Activated CD8-positive, alpha-beta memory T cell treated with anti-CD3 and anti-CD28 coated beads for 4 hours (primary cell): ENCODE measurements around the gene PHRF1.

Experiments used
- DNase-seq, 2 donors: peaks; one replicate each; pipeline ENCODE4 v3.0.0-alpha.2; 2020; ENCODE audit warnings: low read depth in 2 of 2

Gene PHRF1

DNA sequence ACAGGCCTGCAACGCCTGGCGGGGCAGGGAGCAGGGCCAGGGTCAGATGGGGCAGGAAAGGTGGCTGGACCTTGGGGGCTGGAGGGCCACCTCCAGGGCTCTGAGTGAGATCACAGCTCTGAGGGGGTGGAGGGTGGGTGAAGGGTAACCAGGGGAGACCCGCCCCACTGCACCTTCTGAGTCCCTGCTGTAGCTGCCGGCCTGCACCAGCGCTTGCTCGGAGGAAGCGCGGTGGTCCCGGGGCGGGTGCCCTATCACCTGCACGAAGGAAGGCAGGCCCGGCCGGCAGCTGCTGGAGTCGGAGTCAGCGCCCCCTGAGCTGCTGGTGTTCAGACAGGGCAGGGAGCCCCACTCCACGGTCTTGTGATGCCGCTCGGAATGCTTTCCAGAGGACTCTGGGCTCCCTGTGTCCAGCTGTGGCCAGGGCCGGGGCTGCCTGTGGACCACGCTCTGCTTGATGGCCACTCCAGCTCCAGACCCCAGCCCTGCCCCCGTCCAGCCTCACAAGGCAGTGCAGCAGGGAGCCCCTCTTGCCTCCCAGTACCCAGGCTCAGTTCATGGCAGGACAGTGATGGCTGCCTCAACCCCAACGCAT lies 19.5 kb upstream of the PHRF1 start:
- no peak for DNase-seq

DNA sequence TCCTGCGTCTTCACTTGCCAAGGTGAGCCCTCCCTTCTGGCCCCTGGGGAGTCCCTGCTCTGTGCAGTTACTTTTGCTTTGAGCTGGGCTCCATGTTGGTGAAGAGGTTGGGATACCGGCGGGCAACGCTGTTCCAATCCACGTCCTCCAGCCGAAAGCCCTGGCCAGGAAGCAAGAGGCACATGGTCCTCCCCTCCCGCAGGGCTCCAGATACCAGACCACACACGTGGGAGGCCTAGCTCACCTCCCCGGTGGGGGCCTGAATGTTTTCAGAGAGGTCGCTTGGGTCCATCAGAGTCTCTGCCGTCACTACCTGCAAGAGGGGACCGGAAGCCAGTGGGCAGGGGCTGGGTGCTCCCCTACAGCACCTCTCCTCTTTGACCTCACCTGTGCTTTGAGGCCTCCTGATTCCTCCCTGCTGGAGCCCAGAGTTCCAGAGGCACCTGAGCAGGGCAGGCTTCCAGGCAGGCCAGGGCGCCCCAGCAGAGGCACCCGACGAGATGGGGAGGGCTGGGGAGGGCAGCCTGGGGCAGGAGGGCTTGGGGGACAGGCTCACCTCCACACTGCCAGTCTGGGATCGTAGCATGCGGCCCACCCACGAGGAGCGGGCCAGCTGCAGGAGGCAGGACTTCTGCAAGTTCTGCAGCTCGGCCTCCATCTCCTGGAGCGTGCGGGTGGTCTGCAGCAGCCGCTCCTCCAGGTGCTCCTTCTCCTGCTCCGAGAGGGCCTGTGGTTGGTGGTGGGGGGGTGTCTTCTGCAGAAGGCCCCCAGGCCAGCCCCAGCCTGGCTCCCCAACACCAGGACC lies 18.7 kb upstream of the PHRF1 start:
- no peak for DNase-seq

DNA sequence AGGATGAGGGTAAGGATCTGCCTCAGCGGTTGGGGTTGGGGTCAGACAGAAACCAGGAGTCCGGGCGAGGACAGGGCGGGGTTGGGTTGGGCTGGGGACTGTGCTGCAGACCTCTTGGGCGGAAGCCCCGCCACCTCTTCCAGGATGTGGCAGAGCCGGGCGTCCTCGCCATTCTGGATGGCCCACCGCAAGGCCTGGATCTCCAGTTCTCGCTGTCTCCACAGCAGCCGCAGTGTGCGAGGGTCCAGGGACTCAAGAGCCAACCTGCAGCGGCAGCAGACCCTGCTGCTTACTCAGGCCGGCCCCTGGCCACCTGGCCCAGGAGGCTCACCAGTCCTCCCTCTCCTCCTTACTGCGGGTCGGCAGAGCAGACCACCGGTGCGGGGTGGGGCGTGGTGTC lies 17.8 kb upstream of the PHRF1 start:
- no peak for DNase-seq

DNA sequence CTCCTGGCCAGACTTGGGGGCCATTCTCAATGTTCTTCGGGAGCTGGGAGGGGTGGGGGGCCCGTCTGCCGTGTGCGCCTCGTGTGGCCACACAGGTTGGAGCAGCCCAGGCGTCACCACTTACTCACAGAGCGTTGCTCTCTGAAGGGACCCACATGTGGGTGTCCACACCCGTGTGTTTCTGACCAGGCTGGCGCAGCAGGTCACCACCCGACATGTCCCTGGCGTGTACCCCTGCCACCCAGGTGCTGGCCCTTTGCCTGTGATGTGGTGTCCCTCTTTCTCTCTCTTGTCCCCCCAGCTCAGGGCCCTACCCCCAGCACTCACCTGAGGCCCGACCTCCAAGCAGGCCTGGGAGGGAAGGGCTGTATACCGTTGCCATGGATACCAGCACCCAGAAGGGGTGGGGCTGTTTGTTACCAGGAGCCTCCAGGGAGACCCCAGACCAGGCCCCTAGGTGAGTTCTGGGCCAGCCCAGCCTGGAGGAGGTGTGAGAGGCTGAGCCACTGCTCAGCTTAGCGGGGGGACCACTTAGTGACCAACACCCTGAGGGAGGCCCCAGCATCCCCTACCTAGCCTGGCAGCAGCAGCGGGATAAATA lies 17.1 kb upstream of the PHRF1 start:
- DNase-seq: no peak

GRCh38 chr11:559712-560304 lies 16.5 kb upstream of the PHRF1 start:
- DNase-seq: no peak

DNA sequence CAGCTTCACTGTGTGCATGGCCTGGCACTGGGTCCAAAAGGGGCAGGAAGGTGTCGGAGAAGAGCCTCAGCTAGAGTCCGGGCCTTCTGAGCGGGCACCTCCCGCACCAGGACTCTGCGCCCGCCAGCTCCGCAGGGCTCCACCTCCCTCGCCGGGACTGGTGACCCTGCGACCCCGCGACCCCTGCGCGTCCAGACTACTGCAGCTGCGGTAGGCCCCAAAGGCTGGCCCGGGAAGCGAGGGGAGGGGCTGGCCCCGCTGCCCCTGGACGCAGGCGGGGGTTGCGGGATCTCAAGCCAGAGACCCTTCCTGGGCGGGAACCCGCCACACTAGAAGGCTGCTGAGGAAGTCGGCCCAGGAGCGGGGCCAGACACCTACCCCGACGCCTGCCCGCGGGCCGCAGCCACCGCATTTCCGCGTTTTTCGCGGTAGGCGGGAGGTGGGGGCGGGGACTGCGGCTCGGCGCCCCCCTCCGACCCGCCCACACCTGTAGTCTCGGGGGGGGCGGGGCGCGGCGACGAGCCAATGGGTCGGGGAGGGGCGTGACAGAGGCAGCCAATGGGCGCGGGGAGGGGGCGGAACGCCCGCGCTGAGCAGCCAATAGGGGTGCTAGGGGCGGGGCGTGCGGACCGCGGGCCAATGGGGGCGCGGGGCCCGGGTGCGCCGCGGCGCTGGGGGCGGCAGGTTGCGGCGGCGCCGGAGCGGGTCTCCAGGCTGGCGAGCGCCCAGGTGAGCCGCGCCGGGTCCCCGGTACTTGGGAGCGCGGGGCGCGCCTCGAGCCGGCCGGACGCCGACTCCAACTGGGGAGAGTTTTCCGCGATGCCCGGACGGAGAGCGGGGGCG lies 15.7 kb upstream of the PHRF1 start, which contains the start of the genes LMNTD2 and RASSF7:
Gene LMNTD2 (minus strand): TSS at position 434 of the 843 bp plus-strand sequence. CDS start 22 bp downstream, at position 412.
Gene RASSF7 (plus strand): TSS at position 666 of the 843 bp plus-strand sequence. CDS start 799 bp downstream, outside the sequence.
- peak; percentile 89 to 93 for DNase-seq

DNA sequence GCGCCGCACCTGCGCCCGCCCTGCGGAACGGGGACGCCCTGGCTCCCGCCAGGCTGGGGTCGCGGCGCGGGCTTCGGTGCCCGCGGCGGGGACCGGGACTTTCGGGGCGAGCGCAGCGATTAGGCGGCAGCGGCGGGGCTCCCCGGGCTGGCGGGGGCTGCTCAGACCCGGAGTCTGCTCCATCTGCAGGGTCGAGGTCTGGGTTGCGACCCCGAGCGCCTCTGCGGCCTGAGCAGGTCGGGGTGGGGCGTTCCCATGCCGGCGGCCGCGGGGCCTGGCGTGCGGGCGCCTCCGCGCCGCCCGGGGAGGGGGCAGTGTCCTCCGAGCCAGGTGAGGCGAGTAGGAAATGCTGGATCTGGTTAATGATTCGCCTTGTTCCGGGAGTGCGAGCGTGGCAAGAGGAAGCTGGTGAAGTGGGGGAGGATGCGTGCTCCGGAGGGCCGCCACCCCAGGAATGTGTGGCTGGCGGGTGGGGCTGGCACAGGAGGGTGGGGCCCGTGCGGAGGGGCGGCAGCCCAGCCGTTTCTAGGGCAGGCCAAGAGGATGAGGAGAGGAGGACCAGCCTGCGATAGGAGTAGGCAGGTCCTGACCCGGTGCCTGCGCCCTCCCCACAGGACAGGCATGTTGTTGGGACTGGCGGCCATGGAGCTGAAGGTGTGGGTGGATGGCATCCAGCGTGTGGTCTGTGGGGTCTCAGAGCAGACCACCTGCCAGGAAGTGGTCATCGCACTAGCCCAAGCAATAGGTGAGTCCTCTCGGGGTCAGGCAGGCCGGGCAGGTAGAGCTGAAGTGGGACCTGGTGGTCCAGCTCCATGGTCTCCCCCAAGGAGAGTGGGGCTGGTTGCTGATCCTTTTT lies 14.9 kb upstream of the PHRF1 start:
- no peak for DNase-seq

- no peak for DNase-seq
Observed at GRCh38 chr11:562046-562645, 14.1 kb upstream of the PHRF1 start.

DNA sequence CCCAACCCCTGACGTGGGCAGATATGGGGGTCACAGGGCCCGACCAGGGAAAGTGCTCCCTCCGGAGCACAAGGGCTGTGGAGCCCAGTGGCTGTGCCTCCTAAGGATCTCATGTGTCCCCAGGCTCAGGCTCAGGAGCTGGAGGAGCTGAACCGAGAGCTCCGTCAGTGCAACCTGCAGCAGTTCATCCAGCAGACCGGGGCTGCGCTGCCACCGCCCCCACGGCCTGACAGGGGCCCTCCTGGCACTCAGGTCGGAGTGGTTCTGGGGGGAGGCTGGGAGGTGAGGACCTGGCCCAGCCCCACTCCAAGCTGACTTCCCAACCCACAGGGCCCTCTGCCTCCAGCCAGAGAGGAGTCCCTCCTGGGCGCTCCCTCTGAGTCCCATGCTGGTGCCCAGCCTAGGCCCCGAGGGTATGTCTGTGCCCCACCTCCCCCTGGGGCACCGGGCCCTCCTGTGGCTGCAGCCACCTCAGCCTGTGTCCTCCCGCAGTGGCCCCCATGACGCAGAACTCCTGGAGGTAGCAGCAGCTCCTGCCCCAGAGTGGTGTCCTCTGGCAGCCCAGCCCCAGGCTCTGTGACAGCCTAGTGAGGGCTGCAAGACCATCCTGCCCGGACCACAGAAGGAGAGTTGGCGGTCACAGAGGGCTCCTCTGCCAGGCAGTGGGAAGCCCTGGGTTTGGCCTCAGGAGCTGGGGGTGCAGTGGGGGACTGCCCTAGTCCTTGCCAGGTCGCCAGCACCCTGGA lies 13.0 kb upstream of the PHRF1 start:
- no peak for DNase-seq

- no peak for DNase-seq
Observed at GRCh38 chr11:563812-564578, 12.3 kb upstream of the PHRF1 start.

DNA sequence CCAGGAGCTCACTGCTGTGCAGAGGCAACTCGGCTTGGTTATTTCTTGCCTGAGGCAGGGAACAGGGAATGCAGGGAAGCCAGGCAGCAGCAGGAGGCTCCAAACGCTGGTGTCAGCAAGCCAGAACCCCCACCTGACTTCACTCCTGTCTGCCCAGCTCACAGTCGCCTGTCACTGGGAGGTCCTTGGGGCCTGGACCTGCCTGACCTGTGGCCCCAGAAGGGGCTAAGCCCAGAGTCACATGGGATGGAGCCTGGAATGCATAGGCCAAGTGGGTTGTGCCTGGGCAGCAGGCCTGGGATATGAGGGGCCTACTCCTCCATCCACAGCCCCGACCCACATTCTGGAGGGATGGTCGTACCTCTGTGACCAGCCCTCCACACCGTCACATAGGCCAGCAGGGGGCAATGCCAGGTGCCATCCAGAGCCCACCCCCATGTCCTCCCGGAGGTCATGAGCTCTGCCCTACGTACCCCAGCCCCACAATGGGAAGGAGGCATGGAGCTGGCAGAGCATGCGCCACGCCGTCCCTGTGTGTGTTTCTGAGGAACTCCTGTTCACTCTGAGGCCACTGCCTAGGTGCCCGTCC lies 10.3 kb upstream of the PHRF1 start:
- DNase-seq: no peak

GRCh38 chr11:567011-567628 lies 9.2 kb upstream of the PHRF1 start:
- DNase-seq: no peak

DNA sequence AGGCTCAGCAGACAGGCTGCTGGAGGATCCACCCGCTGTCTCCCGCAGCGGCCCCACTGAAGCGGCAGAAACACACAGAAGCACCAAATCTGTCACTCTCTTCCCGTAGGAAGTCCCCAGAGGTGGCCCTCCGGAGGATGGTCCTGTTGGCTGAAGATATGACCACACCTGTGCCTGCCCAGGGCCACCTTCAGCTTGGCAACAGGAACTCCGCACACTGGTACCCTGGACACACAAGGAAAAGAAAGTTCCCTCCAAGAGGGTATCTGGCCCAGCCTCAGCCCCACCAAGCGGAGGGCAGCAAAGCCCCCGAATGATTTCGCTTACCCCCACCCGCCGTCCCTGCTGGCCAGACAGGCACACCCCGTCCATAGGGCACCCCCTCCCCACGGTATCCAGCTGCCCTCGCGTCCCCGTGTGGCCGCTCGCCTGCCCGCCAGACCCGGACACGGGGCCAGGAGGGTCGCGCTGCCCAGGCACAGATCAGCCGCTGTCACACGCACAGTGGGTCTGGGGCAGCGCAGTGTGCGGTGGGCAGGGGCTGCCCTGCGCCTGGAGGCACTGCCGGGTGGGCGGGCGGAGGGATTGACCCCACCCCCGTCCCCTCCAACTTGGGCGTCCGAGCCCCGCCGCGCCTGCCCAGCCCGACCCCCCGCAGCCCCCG lies 8.5 kb upstream of the PHRF1 start:
- DNase-seq: no peak

GRCh38 chr11:568306-569157 lies 7.7 kb upstream of the PHRF1 start:
- DNase-seq: peak; percentile 77 to 78

GRCh38 chr11:569158-569885 lies 6.9 kb upstream of the PHRF1 start:
- no peak for DNase-seq

DNA sequence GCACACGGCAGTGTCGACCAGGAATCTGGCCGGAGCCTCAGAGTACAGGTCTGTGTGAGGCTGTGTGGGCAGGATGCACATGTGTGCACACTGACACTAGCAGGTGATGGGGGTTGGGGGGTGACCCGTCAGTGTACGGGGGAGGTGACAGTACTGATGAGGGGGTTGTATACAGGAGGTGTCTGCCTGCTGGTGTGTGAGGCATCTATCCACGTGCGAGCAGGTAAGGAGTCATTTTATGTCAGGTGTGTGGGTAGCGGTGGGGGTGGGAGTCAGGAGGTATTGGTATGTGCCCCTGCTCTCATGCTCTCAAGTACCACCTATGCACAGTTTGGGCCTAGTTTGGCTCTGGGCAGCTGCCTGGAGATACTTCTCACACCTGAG lies 4.5 kb upstream of the PHRF1 start:
- DNase-seq: no peak
